ENCODE data around the gene KLHL29. TPM values are rescaled to one million over a fixed set of nuclear protein-coding genes. Genes with fewer than 3 reads are reported as not detected.

The KLHL29 gene
- total RNA-seq, 1 experiment from 2014 or later: 2.6 TPM

DNA sequence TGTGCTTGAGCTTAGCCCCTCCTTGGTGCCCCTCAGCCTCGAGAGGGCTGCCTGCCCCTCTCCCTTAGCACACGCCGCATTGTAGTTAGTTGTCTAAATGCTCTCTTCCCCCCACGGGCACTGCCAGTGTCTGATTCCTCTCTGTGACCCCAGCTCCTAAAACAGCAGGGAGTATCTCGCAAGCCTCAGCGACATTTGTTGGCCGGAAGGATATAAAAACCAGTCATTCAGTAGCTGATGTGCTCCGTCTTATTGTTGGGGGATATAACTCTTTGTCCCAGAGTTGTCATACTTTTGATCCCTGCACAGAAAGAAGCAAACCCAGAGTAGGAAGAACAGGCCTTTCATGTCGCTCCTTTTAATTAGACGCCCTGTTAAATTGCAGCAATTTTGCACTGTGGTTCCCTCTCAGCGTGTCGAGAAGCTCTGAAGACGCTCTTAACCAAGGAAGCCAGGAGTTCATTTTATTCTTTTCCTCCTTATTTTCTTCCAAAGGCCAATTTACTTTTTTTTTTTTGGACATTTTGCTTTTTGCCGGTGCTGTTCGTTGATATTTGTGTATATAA is 201.8 kb downstream of the KLHL29 start:
- ChIA-PET POLR2A (ENCODE audit: unreplicated experiment) (no interaction called here), CTCF (no interaction called here)
- DNase-seq: no peak
- intact Hi-C loops (cut with micrococcal nuclease): no loop called here
- H3K36me3 ChIP-seq (ENCODE audit: low read depth, low read length): no peaks in the 10 kb centered on the region
- H3K4me2 ChIP-seq (ENCODE audit: low read length): no peak overlapping the region
- H4K20me1 ChIP-seq (ENCODE audit: low read length): no peaks in the 10 kb centered on the region
- no peak overlapping the region for H3K27ac ChIP-seq (ENCODE audit: low read length)
- no peak overlapping the region for H3K9ac ChIP-seq (ENCODE audit: low read length)
- H3F3A ChIP-seq (ENCODE audit: low read length, unreplicated experiment): no peaks in the 10 kb centered on the region
- H3K79me2 ChIP-seq (ENCODE audit: low read length): no peaks in the 10 kb centered on the region
- no peaks in the 10 kb centered on the region for H3K9me3 ChIP-seq (ENCODE audit: low read length)
- TF ChIP-seq, protein P1, sequence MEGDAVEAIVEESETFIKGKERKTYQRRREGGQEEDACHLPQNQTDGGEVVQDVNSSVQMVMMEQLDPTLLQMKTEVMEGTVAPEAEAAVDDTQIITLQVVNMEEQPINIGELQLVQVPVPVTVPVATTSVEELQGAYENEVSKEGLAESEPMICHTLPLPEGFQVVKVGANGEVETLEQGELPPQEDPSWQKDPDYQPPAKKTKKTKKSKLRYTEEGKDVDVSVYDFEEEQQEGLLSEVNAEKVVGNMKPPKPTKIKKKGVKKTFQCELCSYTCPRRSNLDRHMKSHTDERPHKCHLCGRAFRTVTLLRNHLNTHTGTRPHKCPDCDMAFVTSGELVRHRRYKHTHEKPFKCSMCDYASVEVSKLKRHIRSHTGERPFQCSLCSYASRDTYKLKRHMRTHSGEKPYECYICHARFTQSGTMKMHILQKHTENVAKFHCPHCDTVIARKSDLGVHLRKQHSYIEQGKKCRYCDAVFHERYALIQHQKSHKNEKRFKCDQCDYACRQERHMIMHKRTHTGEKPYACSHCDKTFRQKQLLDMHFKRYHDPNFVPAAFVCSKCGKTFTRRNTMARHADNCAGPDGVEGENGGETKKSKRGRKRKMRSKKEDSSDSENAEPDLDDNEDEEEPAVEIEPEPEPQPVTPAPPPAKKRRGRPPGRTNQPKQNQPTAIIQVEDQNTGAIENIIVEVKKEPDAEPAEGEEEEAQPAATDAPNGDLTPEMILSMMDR (conservative IDR thresholded peaks at IDR 0.05; ENCODE audit: low read depth, low read length): no peak
- TF ChIP-seq EZH2phosphoT487 (IDR thresholded peaks at IDR 0.05; ENCODE audit: borderline replicate concordance, low read length): no peak
- no peak for TF ChIP-seq EZH2 (IDR thresholded peaks at IDR 0.05; ENCODE audit: low read length, unreplicated experiment)
- no TSS peak for BruUV-seq (replicated peaks)
- no peaks in the 10 kb centered on the region for H3K9me2 ChIP-seq (replicated peaks; ENCODE audit: low read length)
- H3K27me3 ChIP-seq (ENCODE audit: low read length): no peaks in the 10 kb centered on the region
- no peak overlapping the region for H2AFZ ChIP-seq (ENCODE audit: low read length)
- no peak overlapping the region for H3K4me3 ChIP-seq (ENCODE audit: low read length)
- no peaks in the 10 kb centered on the region for H3K4me1 ChIP-seq (ENCODE audit: insufficient read depth, low read length)
- no peak for ATAC-seq

DNA sequence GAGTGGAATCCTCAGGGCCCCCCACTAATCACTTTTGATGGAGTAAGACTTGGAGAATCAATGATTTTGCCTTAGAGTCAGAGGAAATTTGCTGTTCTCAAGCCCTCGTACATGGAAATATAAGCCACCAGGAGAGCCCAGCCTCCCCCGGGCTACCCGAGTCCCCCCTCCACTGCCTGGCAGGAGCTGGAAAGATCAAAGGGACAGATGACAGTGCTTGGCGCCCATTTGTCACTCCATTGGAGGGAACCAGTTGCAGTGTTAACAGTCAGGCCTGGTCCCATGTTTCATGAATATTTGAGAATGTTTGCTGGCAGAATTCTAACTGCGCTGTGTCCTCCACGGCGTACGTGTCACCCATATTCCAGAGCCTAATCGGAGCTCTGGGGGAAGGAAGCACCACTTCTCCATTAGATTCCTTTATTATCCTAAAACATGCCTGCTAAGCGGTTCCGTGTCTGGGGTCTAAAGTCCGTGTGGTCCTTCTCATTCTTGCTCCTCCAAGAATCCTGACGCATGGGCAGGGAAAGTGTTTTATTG is 202.4 kb downstream of the KLHL29 start:
- no peak for DNase-seq
- POLR2A ChIA-PET (ENCODE audit: unreplicated experiment): no interaction called here
- no peak for ATAC-seq

DNA sequence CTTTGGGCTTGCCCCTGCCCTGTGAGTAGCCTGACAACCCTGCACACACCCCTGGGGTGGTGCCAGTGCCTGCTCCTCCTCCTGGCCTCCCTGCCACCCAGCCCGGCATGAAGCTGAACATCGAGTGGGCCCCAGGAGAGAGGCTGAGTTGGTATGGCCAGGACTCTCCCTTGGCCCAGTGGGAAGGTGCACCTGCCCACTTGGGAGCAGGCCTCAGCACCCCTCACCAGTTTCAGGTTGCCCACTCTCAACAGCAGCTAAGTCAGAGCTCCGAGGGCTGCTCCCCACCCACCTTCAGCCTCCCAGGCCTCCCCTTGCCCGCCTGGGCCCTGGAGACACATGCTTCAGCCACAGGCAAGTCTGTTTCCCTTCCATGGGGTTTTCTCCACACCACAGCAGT is 203.1 kb downstream of the KLHL29 start:
- Histone ChIP-seq H4K20me1 (ENCODE audit: low read length) (no peaks in the 10 kb centered on the region), H3K4me3 (ENCODE audit: low read length) (no peak overlapping the region), H3K9me2 (replicated peaks; ENCODE audit: low read length) (no peaks in the 10 kb centered on the region), H3K9ac (ENCODE audit: low read length) (no peak overlapping the region), H3F3A (ENCODE audit: low read length, unreplicated experiment) (no peaks in the 10 kb centered on the region), H3K4me2 (ENCODE audit: low read length) (no peak overlapping the region), H3K27me3 (ENCODE audit: low read length) (no peaks in the 10 kb centered on the region), H2AFZ (ENCODE audit: low read length) (no peak overlapping the region), H3K4me1 (ENCODE audit: insufficient read depth, low read length) (no peaks in the 10 kb centered on the region), H3K27ac (ENCODE audit: low read length) (no peak overlapping the region), H3K36me3 (ENCODE audit: low read depth, low read length) (no peaks in the 10 kb centered on the region), H3K9me3 (ENCODE audit: low read length) (no peaks in the 10 kb centered on the region), H3K79me2 (ENCODE audit: low read length) (no peaks in the 10 kb centered on the region)
- ChIA-PET POLR2A (ENCODE audit: unreplicated experiment) (no interaction called here), CTCF (no interaction called here)
- no TSS peak for BruUV-seq (replicated peaks)
- intact Hi-C loops (cut with micrococcal nuclease): no loop called here
- TF ChIP-seq, protein P1 (conservative IDR thresholded peaks at IDR 0.05; ENCODE audit: low read depth, low read length): no peak
- TF ChIP-seq EZH2 (IDR thresholded peaks at IDR 0.05; ENCODE audit: low read length, unreplicated experiment) (no peak), EZH2phosphoT487 (IDR thresholded peaks at IDR 0.05; ENCODE audit: borderline replicate concordance, low read length) (no peak)
- no peak for DNase-seq
- no peak for ATAC-seq

More for the DNA sequence above, 202.4 kb downstream of the KLHL29 start:
- no peaks in the 10 kb centered on the region for H3K9me2 ChIP-seq (replicated peaks; ENCODE audit: low read length)
- no peak overlapping the region for H2AFZ ChIP-seq (ENCODE audit: low read length)
- no TSS peak for BruUV-seq (replicated peaks)
- no peaks in the 10 kb centered on the region for H3K4me1 ChIP-seq (ENCODE audit: insufficient read depth, low read length)
- H3K27ac ChIP-seq (ENCODE audit: low read length): no peak overlapping the region
- intact Hi-C loops (cut with micrococcal nuclease): no loop called here
- H3K4me2 ChIP-seq (ENCODE audit: low read length): no peak overlapping the region
- no peaks in the 10 kb centered on the region for H3K27me3 ChIP-seq (ENCODE audit: low read length)
- no peak overlapping the region for H3K4me3 ChIP-seq (ENCODE audit: low read length)
- H3F3A ChIP-seq (ENCODE audit: low read length, unreplicated experiment): no peaks in the 10 kb centered on the region
- H3K9ac ChIP-seq (ENCODE audit: low read length): no peak overlapping the region
- H3K79me2 ChIP-seq (ENCODE audit: low read length): no peaks in the 10 kb centered on the region
- H3K9me3 ChIP-seq (ENCODE audit: low read length): no peaks in the 10 kb centered on the region
- no peaks in the 10 kb centered on the region for H3K36me3 ChIP-seq (ENCODE audit: low read depth, low read length)
- H4K20me1 ChIP-seq (ENCODE audit: low read length): no peaks in the 10 kb centered on the region
- CTCF ChIA-PET: no interaction called here
- TF ChIP-seq EZH2phosphoT487 (IDR thresholded peaks at IDR 0.05; ENCODE audit: borderline replicate concordance, low read length): no peak
- TF ChIP-seq EZH2 (IDR thresholded peaks at IDR 0.05; ENCODE audit: low read length, unreplicated experiment): no peak
- TF ChIP-seq, protein P1 (conservative IDR thresholded peaks at IDR 0.05; ENCODE audit: low read depth, low read length): no peak
